HEK293 (cell line): Measurements from ENCODE around the gene MLNR.

Experiments used
- CTCF ChIA-PET: fragments of 350-600 bp; formaldehyde crosslinking; extraction: SDS; loops from one replicate; lab custom pipeline; 2021; ENCODE audit warnings: antibody characterized with exemption; lab: Yijun Ruan, JAX
- POLR2A ChIA-PET: fragments of 300-600 bp; formaldehyde crosslinking; extraction: SDS; loops from one replicate; lab custom pipeline; 2020; ENCODE audit warnings: antibody characterized with exemption, inconsistent platforms; lab: Yijun Ruan, JAX
- H3K27ac ChIP-seq: fragments of 200-500 bp; sonication (Bioruptor generic); 2 replicates; pipeline ENCODE4 v1.5.1; 2014; ENCODE audit warnings: low read depth, low read length, control low read depth, inconsistent platforms; ENCODE audit errors: extremely low read depth
- H3K36me3 ChIP-seq, 2 experiments: fragments of 200-500 bp in 1 of 2; sonication (Bioruptor generic) in 1 of 2; 1 replicate in 1 of 2; 2 replicates in 1 of 2; pipeline ENCODE4 v1.5.1; 2014 to 2017; ENCODE audit warnings: inconsistent platforms in 2 of 2, low read length in 2 of 2; ENCODE audit not compliant: control insufficient read depth in 2 of 2, insufficient read depth in 1 of 2
- H3K4me1 ChIP-seq: fragments of 200-500 bp; sonication (Bioruptor generic); 2 replicates; pipeline ENCODE4 v1.5.1; 2014; ENCODE audit warnings: mild to moderate bottlenecking, low read length, inconsistent platforms; ENCODE audit not compliant: control insufficient read depth, insufficient read depth
- H3K4me3 ChIP-seq: 2 replicates; pipeline ENCODE4 v1.5.1; 2011; ENCODE audit warnings: low read depth, mild to moderate bottlenecking, control low read depth, low read length, moderate library complexity
- H3K9me3 ChIP-seq: fragments of 200-500 bp; sonication (Bioruptor generic); 2 replicates; pipeline ENCODE4 v1.5.1; 2014; ENCODE audit warnings: low read depth, low read length, inconsistent platforms; ENCODE audit not compliant: control insufficient read depth, insufficient read depth
- FEZF1 ChIP-seq: fragments of 450-650 bp; formaldehyde crosslinking; IDR thresholded peaks from 2 replicates; pipeline ENCODE4 v1.5.1; 2016; ENCODE audit warnings: missing biosample characterization, missing genetic modification characterization
- GLI4 ChIP-seq: fragments of 450-650 bp; formaldehyde crosslinking; IDR thresholded peaks from 2 replicates; pipeline ENCODE4 v1.5.1; 2016; ENCODE audit warnings: missing biosample characterization, missing genetic modification characterization
- IKZF3 ChIP-seq: fragments of 450-650 bp; IDR thresholded peaks from 2 replicates; pipeline ENCODE4 v1.5.0; 2018; ENCODE audit warnings: missing biosample characterization, mild to moderate bottlenecking, missing genetic modification characterization, moderate library complexity
- KLF7 ChIP-seq: fragments of 450-650 bp; formaldehyde crosslinking; IDR thresholded peaks from 2 replicates; pipeline ENCODE4 v1.5.1; 2016; ENCODE audit warnings: missing biosample characterization, missing genetic modification characterization, borderline replicate concordance
- PRDM1 ChIP-seq: fragments of 450-650 bp; formaldehyde crosslinking; IDR thresholded peaks from 2 replicates; pipeline ENCODE4; 2016; ENCODE audit warnings: missing biosample characterization, missing genetic modification characterization
- SALL2 ChIP-seq: fragments of 450-650 bp; formaldehyde crosslinking; IDR thresholded peaks from 2 replicates; pipeline ENCODE4 v1.5.0; 2017; ENCODE audit warnings: missing biosample characterization, mild to moderate bottlenecking, missing genetic modification characterization, borderline replicate concordance
- SCRT2 ChIP-seq: fragments of 450-650 bp; formaldehyde crosslinking; IDR thresholded peaks from 2 replicates; pipeline ENCODE4 v1.5.1; 2016; ENCODE audit warnings: missing biosample characterization, missing genetic modification characterization
- SP3 ChIP-seq: fragments of 450-650 bp; formaldehyde crosslinking; IDR thresholded peaks from 2 replicates; pipeline ENCODE4 v1.5.1; 2016; ENCODE audit warnings: missing biosample characterization, missing genetic modification characterization
- WT1 ChIP-seq: fragments of 450-650 bp; formaldehyde crosslinking; IDR thresholded peaks from 2 replicates; pipeline ENCODE4 v1.5.1; 2016; ENCODE audit warnings: missing biosample characterization, missing genetic modification characterization
- ZBTB1 ChIP-seq: fragments of 450-650 bp; formaldehyde crosslinking; IDR thresholded peaks from 2 replicates; pipeline ENCODE4 v1.5.1; 2016; ENCODE audit warnings: missing biosample characterization, missing genetic modification characterization
- ZBTB20 ChIP-seq: fragments of 450-650 bp; formaldehyde crosslinking; IDR thresholded peaks from 2 replicates; pipeline ENCODE4 v1.5.1; 2016; ENCODE audit warnings: missing biosample characterization, missing genetic modification characterization
- ZFHX2 ChIP-seq: fragments of 450-650 bp; formaldehyde crosslinking; conservative IDR thresholded peaks from 2 replicates; pipeline ENCODE4 v1.5.1; 2016; ENCODE audit warnings: missing biosample characterization, missing genetic modification characterization
- ZFP37 ChIP-seq: fragments of 450-650 bp; formaldehyde crosslinking; IDR thresholded peaks from 2 replicates; pipeline ENCODE4 v1.5.1; 2016; ENCODE audit warnings: missing biosample characterization, missing genetic modification characterization
- ZNF114 ChIP-seq: fragments of 450-650 bp; formaldehyde crosslinking; IDR thresholded peaks from 2 replicates; pipeline ENCODE4 v1.5.0; 2017; ENCODE audit warnings: missing biosample characterization, missing genetic modification characterization
- ZNF2 ChIP-seq: fragments of 450-650 bp; formaldehyde crosslinking; IDR thresholded peaks from 2 replicates; pipeline ENCODE4 v1.5.1; 2016; ENCODE audit warnings: missing biosample characterization, missing genetic modification characterization
- ZNF404 ChIP-seq: fragments of 450-650 bp; formaldehyde crosslinking; IDR thresholded peaks from 2 replicates; pipeline ENCODE4 v1.5.1; 2017; ENCODE audit warnings: missing biosample characterization, missing genetic modification characterization
- ZNF423 ChIP-seq: fragments of 450-650 bp; formaldehyde crosslinking; IDR thresholded peaks from 2 replicates; pipeline ENCODE4 v1.5.1; 2016; ENCODE audit warnings: missing biosample characterization, missing genetic modification characterization
- ZNF660 ChIP-seq: fragments of 450-650 bp; IDR thresholded peaks from 2 replicates; pipeline ENCODE4 v1.5.1; 2018; ENCODE audit warnings: missing biosample characterization, mild to moderate bottlenecking, missing genetic modification characterization
- ZNF670 ChIP-seq: fragments of 450-650 bp; formaldehyde crosslinking; IDR thresholded peaks from 2 replicates; pipeline ENCODE4 v1.5.1; 2016; ENCODE audit warnings: missing biosample characterization, missing genetic modification characterization, low read depth
- ZNF768 ChIP-seq: fragments of 450-650 bp; formaldehyde crosslinking; IDR thresholded peaks from 2 replicates; pipeline ENCODE4 v1.5.1; 2018; ENCODE audit warnings: missing biosample characterization, mild to moderate bottlenecking, missing genetic modification characterization
- ZNF785 ChIP-seq: fragments of 450-650 bp; formaldehyde crosslinking; IDR thresholded peaks from 2 replicates; pipeline ENCODE4 v1.5.1; 2016; ENCODE audit warnings: missing biosample characterization, missing genetic modification characterization
- ZNF830 ChIP-seq: fragments of 450-650 bp; IDR thresholded peaks from 2 replicates; pipeline ENCODE4 v1.5.0; 2018; ENCODE audit warnings: missing biosample characterization, missing genetic modification characterization, low read depth, mild to moderate bottlenecking, moderate library complexity
- ZNF837 ChIP-seq: fragments of 450-650 bp; formaldehyde crosslinking; IDR thresholded peaks from 2 replicates; pipeline ENCODE4 v1.5.1; 2016; ENCODE audit warnings: missing biosample characterization, missing genetic modification characterization
- ZSCAN16 ChIP-seq: fragments of 450-650 bp; formaldehyde crosslinking; IDR thresholded peaks from 2 replicates; pipeline ENCODE4 v1.5.1; 2016; ENCODE audit warnings: missing biosample characterization, missing genetic modification characterization
- ZXDB ChIP-seq: fragments of 450-650 bp; formaldehyde crosslinking; IDR thresholded peaks from 2 replicates; pipeline ENCODE4 v1.5.1; 2016; ENCODE audit warnings: missing biosample characterization, missing genetic modification characterization
- TF ChIP-seq, protein P1 (sequence below): fragments of 450-650 bp; formaldehyde crosslinking; IDR thresholded peaks from 2 replicates; pipeline ENCODE4 v1.5.1; 2017; ENCODE audit warnings: missing biosample characterization, missing genetic modification characterization
- TF ChIP-seq, protein P2 (sequence below): fragments of 450-650 bp; formaldehyde crosslinking; IDR thresholded peaks from 2 replicates; pipeline ENCODE4 v1.5.0; 2017; ENCODE audit warnings: missing biosample characterization, missing genetic modification characterization, borderline replicate concordance
- TF ChIP-seq, protein P3 (sequence below): fragments of 450-650 bp; formaldehyde crosslinking; optimal IDR thresholded peaks from 2 replicates; pipeline ENCODE3; 2016; ENCODE audit warnings: missing biosample characterization, mild to moderate bottlenecking, missing genetic modification characterization
- TF ChIP-seq, protein P4 (sequence below): fragments of 450-650 bp; formaldehyde crosslinking; IDR thresholded peaks from 2 replicates; pipeline ENCODE4 v1.5.1; 2016; ENCODE audit warnings: missing biosample characterization, missing genetic modification characterization

The MLNR gene

DNA sequence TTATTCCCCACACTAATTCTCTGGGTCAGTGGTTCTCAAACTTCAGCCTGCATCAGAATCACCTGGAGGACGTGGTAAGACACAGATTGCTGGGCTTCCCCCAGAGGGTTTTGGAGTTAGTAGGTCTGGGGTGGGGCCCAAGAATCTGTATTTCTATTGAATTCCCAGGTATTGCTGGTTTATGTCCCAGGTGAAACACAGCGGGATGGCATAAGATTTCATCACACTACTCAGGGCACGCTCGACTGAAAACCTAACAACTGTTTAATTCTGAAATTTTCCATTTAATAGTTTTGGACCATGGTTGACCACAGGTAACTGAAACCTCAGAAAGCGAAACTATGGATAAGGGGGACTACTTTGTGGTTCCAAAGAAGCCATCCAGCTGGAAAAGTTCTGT is 6.5 kb downstream of the MLNR start:
- Histone ChIP-seq H3K4me3 (no peak overlapping the region), H3K4me1 (no peaks in the 10 kb centered on the region), H3K27ac (no peak overlapping the region), H3K9me3 (no peaks in the 10 kb centered on the region), H3K36me3 (no peaks in the 10 kb centered on the region)
- ChIA-PET POLR2A (interaction anchor here (0.6 kb wide), 1 partner anchor 11 kb away, joined by 3 read pairs; no protein-coding TSS in a partner anchor), CTCF (no interaction called here)
- TF ChIP-seq ZFHX2 (tag by site-specific recombination) (no peak), ZBTB20 (no peak), SP3 (tag by site-specific recombination) (no peak), ZFP37 (tag by site-specific recombination) (no peak), ZNF423 (no peak), IKZF3 (tag by site-specific recombination) (no peak), ZNF114 (no peak), GLI4 (tag by site-specific recombination) (no peak), ZNF768 (no peak), ZNF404 (tag by site-specific recombination) (no peak), ZNF837 (tag by site-specific recombination) (no peak), ZXDB (tag by site-specific recombination) (no peak), FEZF1 (no peak), WT1 (tag by site-specific recombination) (no peak), ZNF660 (tag by site-specific recombination) (no peak), SALL2 (tag by site-specific recombination) (no peak), KLF7 (tag by site-specific recombination) (no peak)
- TF ChIP-seq, protein P1, sequence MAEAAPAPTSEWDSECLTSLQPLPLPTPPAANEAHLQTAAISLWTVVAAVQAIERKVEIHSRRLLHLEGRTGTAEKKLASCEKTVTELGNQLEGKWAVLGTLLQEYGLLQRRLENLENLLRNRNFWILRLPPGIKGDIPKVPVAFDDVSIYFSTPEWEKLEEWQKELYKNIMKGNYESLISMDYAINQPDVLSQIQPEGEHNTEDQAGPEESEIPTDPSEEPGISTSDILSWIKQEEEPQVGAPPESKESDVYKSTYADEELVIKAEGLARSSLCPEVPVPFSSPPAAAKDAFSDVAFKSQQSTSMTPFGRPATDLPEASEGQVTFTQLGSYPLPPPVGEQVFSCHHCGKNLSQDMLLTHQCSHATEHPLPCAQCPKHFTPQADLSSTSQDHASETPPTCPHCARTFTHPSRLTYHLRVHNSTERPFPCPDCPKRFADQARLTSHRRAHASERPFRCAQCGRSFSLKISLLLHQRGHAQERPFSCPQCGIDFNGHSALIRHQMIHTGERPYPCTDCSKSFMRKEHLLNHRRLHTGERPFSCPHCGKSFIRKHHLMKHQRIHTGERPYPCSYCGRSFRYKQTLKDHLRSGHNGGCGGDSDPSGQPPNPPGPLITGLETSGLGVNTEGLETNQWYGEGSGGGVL = no peak

DNA sequence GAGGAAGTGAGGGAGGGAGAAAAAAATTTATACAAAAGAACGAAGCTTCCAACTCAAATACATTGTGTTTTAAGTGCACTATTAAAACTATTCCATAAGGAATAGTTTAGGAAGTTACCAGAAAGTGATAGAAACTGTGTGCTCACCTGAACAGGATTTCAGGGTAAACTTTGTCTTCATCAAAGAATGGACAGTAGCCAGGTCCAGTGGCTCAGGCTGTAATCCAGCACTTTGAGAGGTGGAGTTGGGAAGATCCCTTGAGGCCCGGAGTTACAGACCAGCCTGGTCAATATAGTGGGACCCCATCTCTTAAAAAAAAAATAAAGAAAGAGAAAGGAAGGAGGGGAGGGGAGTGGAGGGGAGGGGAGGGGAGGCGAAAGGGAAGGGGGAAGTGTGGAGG is 14.6 kb downstream of the MLNR start:
- H3K4me3 ChIP-seq = no peak overlapping the region
- POLR2A ChIA-PET = no interaction called here

More for the DNA sequence above, 14.6 kb downstream of the MLNR start:
- TF ChIP-seq ZBTB1 (tag by site-specific recombination) (no peak), SCRT2 (no peak), ZSCAN16 (tag by site-specific recombination) (no peak), PRDM1 (no peak), ZNF785 (no peak), SP3 (tag by site-specific recombination) (no peak), ZNF2 (no peak), ZNF670 (tag by site-specific recombination) (no peak), ZNF830 (no peak)
- TF ChIP-seq, protein P2, sequence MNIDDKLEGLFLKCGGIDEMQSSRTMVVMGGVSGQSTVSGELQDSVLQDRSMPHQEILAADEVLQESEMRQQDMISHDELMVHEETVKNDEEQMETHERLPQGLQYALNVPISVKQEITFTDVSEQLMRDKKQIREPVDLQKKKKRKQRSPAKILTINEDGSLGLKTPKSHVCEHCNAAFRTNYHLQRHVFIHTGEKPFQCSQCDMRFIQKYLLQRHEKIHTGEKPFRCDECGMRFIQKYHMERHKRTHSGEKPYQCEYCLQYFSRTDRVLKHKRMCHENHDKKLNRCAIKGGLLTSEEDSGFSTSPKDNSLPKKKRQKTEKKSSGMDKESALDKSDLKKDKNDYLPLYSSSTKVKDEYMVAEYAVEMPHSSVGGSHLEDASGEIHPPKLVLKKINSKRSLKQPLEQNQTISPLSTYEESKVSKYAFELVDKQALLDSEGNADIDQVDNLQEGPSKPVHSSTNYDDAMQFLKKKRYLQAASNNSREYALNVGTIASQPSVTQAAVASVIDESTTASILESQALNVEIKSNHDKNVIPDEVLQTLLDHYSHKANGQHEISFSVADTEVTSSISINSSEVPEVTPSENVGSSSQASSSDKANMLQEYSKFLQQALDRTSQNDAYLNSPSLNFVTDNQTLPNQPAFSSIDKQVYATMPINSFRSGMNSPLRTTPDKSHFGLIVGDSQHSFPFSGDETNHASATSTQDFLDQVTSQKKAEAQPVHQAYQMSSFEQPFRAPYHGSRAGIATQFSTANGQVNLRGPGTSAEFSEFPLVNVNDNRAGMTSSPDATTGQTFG (tag by site-specific recombination) = no peak
- TF ChIP-seq, protein P3, sequence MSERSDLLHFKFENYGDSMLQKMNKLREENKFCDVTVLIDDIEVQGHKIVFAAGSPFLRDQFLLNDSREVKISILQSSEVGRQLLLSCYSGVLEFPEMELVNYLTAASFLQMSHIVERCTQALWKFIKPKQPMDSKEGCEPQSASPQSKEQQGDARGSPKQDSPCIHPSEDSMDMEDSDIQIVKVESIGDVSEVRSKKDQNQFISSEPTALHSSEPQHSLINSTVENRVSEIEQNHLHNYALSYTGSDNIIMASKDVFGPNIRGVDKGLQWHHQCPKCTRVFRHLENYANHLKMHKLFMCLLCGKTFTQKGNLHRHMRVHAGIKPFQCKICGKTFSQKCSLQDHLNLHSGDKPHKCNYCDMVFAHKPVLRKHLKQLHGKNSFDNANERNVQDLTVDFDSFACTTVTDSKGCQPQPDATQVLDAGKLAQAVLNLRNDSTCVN (tag by site-specific recombination) = no peak
- TF ChIP-seq, protein P1 = no peak
- TF ChIP-seq, protein P4, sequence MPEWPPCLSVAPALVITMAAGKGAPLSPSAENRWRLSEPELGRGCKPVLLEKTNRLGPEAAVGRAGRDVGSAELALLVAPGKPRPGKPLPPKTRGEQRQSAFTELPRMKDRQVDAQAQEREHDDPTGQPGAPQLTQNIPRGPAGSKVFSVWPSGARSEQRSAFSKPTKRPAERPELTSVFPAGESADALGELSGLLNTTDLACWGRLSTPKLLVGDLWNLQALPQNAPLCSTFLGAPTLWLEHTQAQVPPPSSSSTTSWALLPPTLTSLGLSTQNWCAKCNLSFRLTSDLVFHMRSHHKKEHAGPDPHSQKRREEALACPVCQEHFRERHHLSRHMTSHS (tag by site-specific recombination) = no peak
- no peaks in the 10 kb centered on the region for H3K9me3 ChIP-seq
- H3K4me1 ChIP-seq = no peaks in the 10 kb centered on the region
- H3K27ac ChIP-seq = no peak overlapping the region
- CTCF ChIA-PET = interaction anchor here (0.5 to 0.6 kb wide), 2 partner anchors 27 to 719 kb away, joined by 3 read pairs; no protein-coding TSS in a partner anchor
- H3K36me3 ChIP-seq = no peaks in the 10 kb centered on the region
